K562 (cell line): ENCODE measurements around the gene TAF5. TPM values are rescaled to one million over a fixed set of nuclear protein-coding genes. Genes with fewer than 3 reads are reported as not detected.

Source experiments
- ATAC-seq: fragments of 200-7000 bp; cut with Tn5 transposase; 3 replicates; pipeline ENCODE4 v1.9.1; 2020; ENCODE audit warnings: moderate library complexity
- BruUV-seq: library from RNA; stranded (reverse); fragments of 400-500 nt; replicated peaks from 2 replicates; lab custom pipeline; 2021; lab: Mats Ljungman, UMichigan
- CTCF ChIA-PET: fragments of 300-600 bp; formaldehyde crosslinking; extraction: SDS; loops from one replicate; lab custom pipeline; 2021; ENCODE audit warnings: low intra/inter-chr PET ratio; lab: Yijun Ruan, JAX
- POLR2A ChIA-PET: fragments of 300-600, 350-650 bp; sonication (Branson Sonifier 250); formaldehyde crosslinking; extraction: SDS; loops from one replicate; lab custom pipeline; 2021; ENCODE audit warnings: antibody characterized with exemption, inconsistent platforms; lab: Yijun Ruan, JAX
- DNase-seq, 4 experiments: peaks; one replicate each; pipeline versions ENCODE4 v3.0.0 to v3.0.0-alpha.2; 2011 to 2018; ENCODE audit warnings: low spot score in 3 of 4, mixed read lengths in 3 of 4; ENCODE audit errors: extremely low read depth in 1 of 4
- FAIRE-seq: peaks from 2 replicates; lab custom pipeline; 2011; peaks lifted over from hg19 to GRCh38; lab: Jason Lieb, UNC
- H2AFZ ChIP-seq: 2 replicates; pipeline ENCODE4 v1.6.0; 2011; ENCODE audit warnings: low read depth, low read length, control low read depth, inconsistent platforms
- H3K27ac ChIP-seq: fragments of 200-600 bp; 3 replicates; pipeline ENCODE4 v1.8.0; 2011; ENCODE audit warnings: low read depth, mild to moderate bottlenecking, control low read depth, inconsistent platforms, low read length, moderate library complexity, mixed read lengths; ENCODE audit errors: extremely low read depth
- H3K27me3 ChIP-seq, 2 experiments: fragments of 300-600 bp in 1 of 2; 2 replicates in 1 of 2; 3 replicates in 1 of 2; pipeline versions ENCODE4 v1.6.0 to v1.8.0; 2011; ENCODE audit warnings: inconsistent platforms in 2 of 2, low read length in 2 of 2, mild to moderate bottlenecking in 1 of 2, mixed read lengths in 1 of 2, moderate library complexity in 1 of 2; ENCODE audit not compliant: control insufficient read depth in 2 of 2, insufficient read depth in 2 of 2
- H3K36me3 ChIP-seq: fragments of 300-600 bp; 3 replicates; pipeline ENCODE4 v1.8.0; 2011; ENCODE audit warnings: mild to moderate bottlenecking, low read length, inconsistent platforms; ENCODE audit not compliant: control insufficient read depth, insufficient read depth
- H3K4me1 ChIP-seq, 2 experiments: fragments of 200-600 bp in 1 of 2; replicated peaks in 1 of 2; 2 replicates in 1 of 2; 3 replicates in 1 of 2; pipeline versions ENCODE4 v1.5.1 to v1.8.0; 2011; ENCODE audit warnings: inconsistent platforms in 2 of 2, low read length in 2 of 2, mild to moderate bottlenecking in 1 of 2, mixed read lengths in 1 of 2, moderate library complexity in 1 of 2; ENCODE audit not compliant: control insufficient read depth in 2 of 2, insufficient read depth in 2 of 2
- H3K4me2 ChIP-seq: 2 replicates; pipeline ENCODE4 v1.6.1; 2011; ENCODE audit warnings: low read length, control low read depth, inconsistent platforms, mixed read lengths; ENCODE audit not compliant: insufficient read depth
- H3K4me3 ChIP-seq: fragments of 200-600 bp; sonication (generic), shearing (Covaris generic); 2 replicates; pipeline ENCODE4 v1.5.1; 2016; ENCODE audit warnings: control low read depth, inconsistent platforms
- H3K79me2 ChIP-seq: fragments of 200-600 bp; 3 replicates; pipeline ENCODE4 v1.8.0; 2011; ENCODE audit warnings: low read length, inconsistent platforms; ENCODE audit not compliant: control insufficient read depth, insufficient read depth
- H3K9ac ChIP-seq, 2 experiments: 2 replicates each; pipeline versions ENCODE4 v1.6.0 to v1.6.1; 2011; ENCODE audit warnings: low read depth in 2 of 2, low read length in 2 of 2, control low read depth in 1 of 2, inconsistent platforms in 1 of 2, mild to moderate bottlenecking in 1 of 2, mixed read lengths in 1 of 2; ENCODE audit not compliant: insufficient read depth in 1 of 2
- H3K9me1 ChIP-seq: one replicate; pipeline ENCODE4 v1.6.0; 2011; ENCODE audit warnings: inconsistent platforms, mild to moderate bottlenecking, low read length, moderate library complexity; ENCODE audit not compliant: control insufficient read depth, insufficient read depth
- H3K9me3 ChIP-seq: replicated peaks from 2 replicates; pipeline ENCODE4 v1.5.1; 2011; ENCODE audit warnings: low read depth, low read length, inconsistent platforms; ENCODE audit not compliant: control insufficient read depth, insufficient read depth
- H4K20me1 ChIP-seq: replicated peaks from 2 replicates; pipeline ENCODE4 v1.6.1; 2011; ENCODE audit warnings: low read length, inconsistent platforms, mixed read lengths; ENCODE audit not compliant: control insufficient read depth, insufficient read depth
- CBFB ChIP-seq: sonication (generic); formaldehyde crosslinking; IDR thresholded peaks from 2 replicates; pipeline ENCODE4 v1.4.0; 2020; ENCODE audit warnings: mild to moderate bottlenecking, missing genetic modification reagents
- DPF2 ChIP-seq: fragments of 450-650 bp; IDR thresholded peaks from 2 replicates; pipeline ENCODE4 v1.6.1; 2016
- EP300 ChIP-seq: IDR thresholded peaks from 2 replicates; pipeline ENCODE4 v1.6.1; 2012; ENCODE audit warnings: low read length, improper control_type of control experiment
- FUS ChIP-seq: fragments of 200-400 bp; formaldehyde crosslinking; optimal IDR thresholded peaks from 2 replicates; pipeline ENCODE3; 2017; ENCODE audit warnings: low read depth, low read length
- HDGF ChIP-seq: fragments of 450-650 bp; IDR thresholded peaks from 2 replicates; pipeline ENCODE4 v1.6.1; 2016
- ID3 ChIP-seq, 2 experiments: fragments of 250-450 bp in 1 of 2; fragments of 450-650 bp in 1 of 2; sonication (Bioruptor Pico) in 1 of 2; IDR thresholded peaks; 2 replicates each; pipeline versions ENCODE4 v1.6.1 to v1.8.0; 2016 to 2021; ENCODE audit warnings: mild to moderate bottlenecking in 2 of 2, moderate library complexity in 2 of 2, missing compliant biosample characterization in 1 of 2, missing genetic modification characterization in 1 of 2
- JUND ChIP-seq, 2 experiments: IDR thresholded peaks; 2 replicates in 1 of 2; 3 replicates in 1 of 2; pipeline ENCODE4 v1.6.1; 2011; ENCODE audit warnings: borderline replicate concordance in 2 of 2, low read depth in 2 of 2, low read length in 2 of 2, improper control_type of control experiment in 1 of 2, missing biosample characterization in 1 of 2, missing genetic modification characterization in 1 of 2, missing genetic modification reagents in 1 of 2
- MAFK ChIP-seq: IDR thresholded peaks from 2 replicates; pipeline ENCODE4 v1.6.1; 2011; ENCODE audit warnings: low read length, improper control_type of control experiment
- MEIS2 ChIP-seq: fragments of 450-650 bp; IDR thresholded peaks from 2 replicates; pipeline ENCODE4 v1.6.1; 2014; ENCODE audit warnings: mild to moderate bottlenecking; ENCODE audit not compliant: partially characterized antibody
- MTA2 ChIP-seq: fragments of 450-650 bp; IDR thresholded peaks from 2 replicates; pipeline ENCODE4 v1.6.1; 2016; ENCODE audit warnings: low read depth
- MYC ChIP-seq, 2 experiments: fragments of 250-450 bp in 1 of 2; sonication (Bioruptor Pico) in 1 of 2; IDR thresholded peaks; 2 replicates each; pipeline versions ENCODE4 v1.5.1 to v1.6.1; 2012 to 2021; ENCODE audit warnings: low read depth in 2 of 2, borderline replicate concordance in 1 of 2, improper control_type of control experiment in 1 of 2, low read length in 1 of 2, mild to moderate bottlenecking in 1 of 2, moderate library complexity in 1 of 2
- SMARCA4 ChIP-seq: fragments of 450-650 bp; IDR thresholded peaks from 2 replicates; pipeline ENCODE4 v1.6.1; 2016
- SMARCB1 ChIP-seq: IDR thresholded peaks from 2 replicates; pipeline ENCODE4 v1.6.1; 2011; ENCODE audit warnings: improper control_type of control experiment, low read depth; ENCODE audit not compliant: insufficient read length
- ZBTB8A ChIP-seq: fragments of 450-650 bp; IDR thresholded peaks from 2 replicates; pipeline ENCODE4 v1.6.1; 2018; ENCODE audit warnings: mild to moderate bottlenecking, moderate library complexity; ENCODE audit not compliant: partially characterized antibody
- ZNF124 ChIP-seq: sonication (generic); formaldehyde crosslinking; IDR thresholded peaks from 2 replicates; pipeline ENCODE4 v1.8.1; 2022; ENCODE audit warnings: missing genetic modification reagents
- ZNF212 ChIP-seq: fragments of 450-650 bp; formaldehyde crosslinking; IDR thresholded peaks from 2 replicates; pipeline ENCODE4 v1.4.0; 2020; ENCODE audit warnings: mild to moderate bottlenecking
- ZNF280A ChIP-seq: fragments of 450-650 bp; IDR thresholded peaks from 2 replicates; pipeline ENCODE4 v1.6.1; 2018; ENCODE audit warnings: mild to moderate bottlenecking, low read depth; ENCODE audit not compliant: partially characterized antibody
- ZNF316 ChIP-seq: fragments of 450-650 bp; IDR thresholded peaks from 2 replicates; pipeline ENCODE4 v1.6.1; 2016
- ZNF780A ChIP-seq: fragments of 250-450 bp; sonication (Bioruptor Pico); IDR thresholded peaks from 2 replicates; pipeline ENCODE4 v1.5.0; 2021; ENCODE audit warnings: mild to moderate bottlenecking
- WGBS: fragments of 100-300 bp; shearing (Covaris generic); methylation state at CpG from one replicate; pipeline ENCODE4 v1.1.6; 2016; ENCODE audit warnings: low coverage, mixed read lengths; ENCODE audit not compliant: insufficient coverage; ENCODE audit errors: missing lambda C conversion rate; 5-methylcytosine and 5-hydroxymethylcytosine counted together
- in situ Hi-C: fragments of 300-500 bp; cut with MboI; formaldehyde crosslinking; loops from 4 replicates; pipeline ENCODE4 v1.15.0; 2018; ENCODE audit warnings: inconsistent platforms, mixed read lengths
- intact Hi-C: fragments of 100-400 bp; cut with micrococcal nuclease; formaldehyde crosslinking; loops from 2 replicates; pipeline ENCODE4 v1.14.2; 2022
- polyA plus RNA-seq, 8 experiments: library from polyadenylated mRNA; depleted of rRNA in 4 of 8; stranded (reverse) in 5 of 8; unstranded in 3 of 8; fragments of >200 nt; fragmentation: Nextera tagmentation in 2 of 8; fragmentation: Illumina TruSeq in 1 of 8; extraction: Ambion mirVana in 2 of 8; extraction: Trizol in 1 of 8; gene quantifications; 2 replicates each; pipeline versions ENCODE4 v1.2.1 to v1.2.3, GENCODE V29; 2011 to 2014; ENCODE audit warnings: inconsistent platforms in 1 of 8, missing spikeins in 1 of 8
- total RNA-seq, 7 experiments: library from RNA; depleted of rRNA in 6 of 7; stranded (reverse); fragments of >200 nt in 6 of 7; fragmentation: Illumina TruSeq in 2 of 7; extraction: Trizol in 2 of 7; gene quantifications; 2 replicates each; pipeline versions ENCODE4 v1.2.1 to v1.2.3, GENCODE V29; 2011 to 2021; ENCODE audit warnings: low replicate concordance in 1 of 7

Gene TAF5
- total and polyA plus RNA-seq, 9 of the 15 experiments (the other 6 are each of a cell fraction or from before 2014, with no cell fraction given): 4.2 to 11.9 (median 9.3) TPM

- Histone ChIP-seq H3K36me3 (peaks cover 69% of the 10 kb centered on the region), H4K20me1 (0 out of 2 replicates have a peak, but pooled peaks cover 4% of the 10 kb centered on the region)
- TF ChIP-seq MAFK (peak; percentile 56; the same call in 1 of the 2 replicates), ZBTB8A (no peak), JUND (IDR thresholded peaks at IDR 0.05; ENCODE audit: borderline replicate concordance, low read depth, low read length) (peak; percentile 75; the same call in 1 of the 2 replicates), JUND (tag; IDR thresholded peaks at IDR 0.05; ENCODE audit: borderline replicate concordance, low read depth, low read length) (no peak; the same call in 2 of the 3 replicates), DPF2 (0 out of 2 replicates have a peak, but pooled peaks have one; percentile 32), ZNF780A (CRISPR knock-in tag) (no peak), SMARCA4 (peak; percentile 52; the same call in 1 of the 2 replicates), ID3 (CRISPR knock-in tag; IDR thresholded peaks at IDR 0.05) (no peak), ID3 (tag; IDR thresholded peaks at IDR 0.05) (no peak), EP300 (peak; percentile 28; the same call in 1 of the 2 replicates), ZNF212 (no peak), MEIS2 (peak; percentile 71), ZNF124 (CRISPR knock-in tag) (no peak), MYC (IDR thresholded peaks at IDR 0.05; ENCODE audit: low read depth, low read length) (0 out of 2 replicates have a peak, but pooled peaks have one; percentile 28), MYC (CRISPR knock-in tag; IDR thresholded peaks at IDR 0.05; ENCODE audit: borderline replicate concordance, low read depth) (no peak), HDGF (no peak), CBFB (CRISPR knock-in tag) (no peak), ZNF280A (no peak), SMARCB1 (no peak), MTA2 (no peak), ZNF316 (peak; percentile 22; the same call in 1 of the 2 replicates), FUS (no peak)
Observed at GRCh38 chr10:103394180-103394579, 26.4 kb downstream of the TAF5 start.

More at GRCh38 chr10:103394180-103394579, 26.4 kb downstream of the TAF5 start:
- H3K9me1 ChIP-seq: peaks cover 5% of the 10 kb centered on the region
- H3K79me2 ChIP-seq: peaks cover 77% of the 10 kb centered on the region
- BruUV-seq: no TSS peak
- intact Hi-C loops: no loop called here
- FAIRE-seq (peak; percentile 95), ATAC-seq (peak; percentile 72), DNase-seq (peak; percentile 38 to 87 (median 64))
- H3K9me3 ChIP-seq: no peaks in the 10 kb centered on the region
- peak overlapping the region; percentile 92 for H3K4me2 ChIP-seq
- in situ Hi-C loops: no loop called here
- no peaks in the 10 kb centered on the region for H3K27me3 ChIP-seq
- 0% methylated on average over 3 of the region's 14 CpGs for WGBS
- ChIA-PET CTCF (no interaction called here), POLR2A (interaction anchor here (0.7 to 1.8 kb wide), 6 partner anchors 8 to 281 kb away, joined by 3 to 5 read pairs (median 3); partner anchors contain the start of gene NEURL1)
- H3K27ac ChIP-seq: peak overlapping the region; percentile 81; the same call in 1 of the 3 replicates
- peak overlapping the region; percentile 40 to 79 for H3K9ac ChIP-seq
- peak overlapping the region; percentile 74 for H3K4me3 ChIP-seq
- H2AFZ ChIP-seq: no peak overlapping the region
- H3K4me1 ChIP-seq: peaks cover 10 to 15% of the 10 kb centered on the region in 2 experiments; a peak in 4 of 5 replicates
